GM23248 (cell line): Measurements from ENCODE around the gene SLC15A1. TPM values are rescaled to one million over a fixed set of nuclear protein-coding genes. Genes with fewer than 3 reads are reported as not detected.

Source experiments
- DNase-seq: peaks from one replicate; pipeline ENCODE4 v3.0.0-alpha.2; 2015
- H2AFZ ChIP-seq: fragments of 200-600 bp; sonication (generic); 2 replicates; pipeline ENCODE4 v1.6.1; 2016; ENCODE audit warnings: antibody characterized with exemption
- H3F3A ChIP-seq: fragments of 200-600 bp; sonication (generic); 2 replicates; pipeline ENCODE4 v1.6.1; 2016; ENCODE audit warnings: mild to moderate bottlenecking, antibody characterized with exemption, mixed run types; ENCODE audit not compliant: insufficient read depth
- H3K27ac ChIP-seq: fragments of 200-600 bp; sonication (generic); 2 replicates; pipeline ENCODE4 v1.5.1; 2016; ENCODE audit warnings: mild to moderate bottlenecking
- H3K27me3 ChIP-seq: fragments of 200-600 bp; sonication (generic); replicated peaks from 2 replicates; pipeline ENCODE4 v1.6.1; 2016; ENCODE audit warnings: mild to moderate bottlenecking; ENCODE audit not compliant: insufficient read depth
- H3K36me3 ChIP-seq: fragments of 200-600 bp; sonication (generic); 2 replicates; pipeline ENCODE4 v1.6.1; 2016; ENCODE audit warnings: low read depth, mild to moderate bottlenecking
- H3K4me1 ChIP-seq: fragments of 200-600 bp; sonication (generic); 2 replicates; pipeline ENCODE4 v1.6.1; 2016; ENCODE audit warnings: mild to moderate bottlenecking; ENCODE audit not compliant: insufficient read depth
- H3K4me2 ChIP-seq: fragments of 200-600 bp; sonication (generic); one replicate; pipeline ENCODE4 v1.6.1; 2016; ENCODE audit warnings: mild to moderate bottlenecking; ENCODE audit not compliant: unreplicated experiment
- H3K4me3 ChIP-seq: fragments of 200-600 bp; sonication (generic); 2 replicates; pipeline ENCODE4 v1.5.1; 2016; ENCODE audit warnings: mild to moderate bottlenecking
- H3K79me2 ChIP-seq: fragments of 200-600 bp; sonication (generic); 2 replicates; pipeline ENCODE4 v1.6.1; 2016; ENCODE audit warnings: mild to moderate bottlenecking; ENCODE audit not compliant: insufficient read depth
- H3K9ac ChIP-seq: fragments of 200-600 bp; sonication (generic); 2 replicates; pipeline ENCODE4 v1.6.1; 2016; ENCODE audit warnings: mild to moderate bottlenecking
- H3K9me2 ChIP-seq: fragments of 200-600 bp; sonication (generic); 2 replicates; pipeline ENCODE4 v1.6.1; 2016; ENCODE audit warnings: mixed run types, mild to moderate bottlenecking, moderate library complexity; ENCODE audit not compliant: insufficient read depth
- H3K9me3 ChIP-seq: fragments of 200-600 bp; sonication (generic); one replicate; pipeline ENCODE4 v1.6.1; 2017; ENCODE audit warnings: low read depth
- H4K20me1 ChIP-seq: fragments of 200-600 bp; sonication (generic); 2 replicates; pipeline ENCODE4 v1.6.0; 2016; ENCODE audit not compliant: insufficient read depth
- EZH2 ChIP-seq: fragments of 200-600 bp; sonication (generic); IDR thresholded peaks from 2 replicates; pipeline ENCODE4 v1.6.1; 2018; ENCODE audit warnings: antibody characterized with exemption, mild to moderate bottlenecking; ENCODE audit not compliant: insufficient read depth, poor library complexity, severe bottlenecking
- EZH2phosphoT487 ChIP-seq: fragments of 200-600 bp; sonication (generic); IDR thresholded peaks from 2 replicates; pipeline ENCODE4 v1.6.1; 2018; ENCODE audit warnings: antibody characterized with exemption, moderate library complexity, mild to moderate bottlenecking, low read depth; ENCODE audit not compliant: insufficient read depth
- WGBS, 2 experiments: methylation state at CpG; one replicate each; pipeline ENCODE4 v1.1.6; 2015 to 2017; ENCODE audit warnings: low lambda C conversion rate in 2 of 2, low coverage in 1 of 2; ENCODE audit errors: missing lambda C conversion rate in 2 of 2; 5-methylcytosine and 5-hydroxymethylcytosine counted together
- in situ Hi-C: fragments of 300-500 bp; cut with MboI; formaldehyde crosslinking; loops from 2 replicates; pipeline ENCODE4 v1.15.0; 2020
- polyA plus RNA-seq: library from polyadenylated mRNA; unstranded; fragments of >200 nt; fragmentation: Nextera tagmentation; extraction: Ambion mirVana; gene quantifications from 2 replicates; pipeline ENCODE4 v1.2.1, GENCODE V29; 2016
- total RNA-seq: library from RNA; depleted of rRNA; stranded (reverse); fragments of >200 nt; shearing (Covaris generic); gene quantifications from 2 replicates; pipeline ENCODE4 v1.2.3, GENCODE V29; 2014

Gene SLC15A1
- total and polyA plus RNA-seq, 2 experiments from 2014 or later: not detected

- no peak overlapping the region for H3K4me2 ChIP-seq
- no peaks in the 10 kb centered on the region for H3K4me1 ChIP-seq
- in situ Hi-C loops: no loop called here
- H3K4me3 ChIP-seq: no peak overlapping the region
- no peaks in the 10 kb centered on the region for H3F3A ChIP-seq
- no peaks in the 10 kb centered on the region for H4K20me1 ChIP-seq
- no peak for DNase-seq
- no peaks in the 10 kb centered on the region for H3K9me2 ChIP-seq
- H3K36me3 ChIP-seq: no peaks in the 10 kb centered on the region
- peaks cover 43% of the 10 kb centered on the region for H3K27me3 ChIP-seq
- TF ChIP-seq EZH2phosphoT487 (no peak), EZH2 (no peak)
- WGBS, 2 experiments: 45 to 59% methylated on average over 11 of the region's 11 CpGs
- no peaks in the 10 kb centered on the region for H3K9me3 ChIP-seq
- H3K27ac ChIP-seq: no peak overlapping the region
- H2AFZ ChIP-seq: no peak overlapping the region
- H3K79me2 ChIP-seq: no peaks in the 10 kb centered on the region
- no peak overlapping the region for H3K9ac ChIP-seq
These were observed 14.2 kb upstream of the SLC15A1 start for GRCh38 chr13:98766697-98767096.

DNA sequence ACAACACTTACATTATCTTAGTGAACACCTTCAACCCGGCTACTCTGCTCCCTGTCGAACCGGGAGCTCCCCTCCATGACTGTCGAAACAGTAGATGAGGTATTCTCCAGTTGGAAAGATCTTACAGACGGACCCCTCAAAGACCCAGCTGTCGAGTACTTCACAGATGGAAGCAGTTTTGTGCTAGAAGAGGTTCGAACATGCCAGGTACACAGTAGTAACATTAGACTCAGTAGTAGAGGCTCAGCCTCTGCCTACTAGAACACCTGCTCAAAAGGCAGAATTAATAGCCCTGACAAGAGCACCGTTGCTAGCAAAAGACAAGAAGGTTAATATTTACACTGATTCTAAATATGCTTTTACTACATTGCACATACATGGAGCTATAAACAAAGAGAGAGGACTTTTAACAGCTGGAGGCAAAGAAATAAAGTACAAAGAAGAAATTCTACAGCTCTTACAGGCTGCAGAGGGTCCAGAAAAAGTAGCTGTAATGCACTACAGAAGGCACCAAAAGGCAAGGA is 13.6 kb upstream of the SLC15A1 start:
- no peaks in the 10 kb centered on the region for H3K4me1 ChIP-seq
- in situ Hi-C loops: no loop called here
- WGBS, 2 experiments: 65 to 67% methylated on average over 8 of the region's 8 CpGs
- TF ChIP-seq EZH2phosphoT487 (no peak), EZH2 (no peak)
- no peak overlapping the region for H3K4me3 ChIP-seq
- H3K9me2 ChIP-seq: no peaks in the 10 kb centered on the region
- H3K27ac ChIP-seq: no peak overlapping the region
- H3K79me2 ChIP-seq: no peaks in the 10 kb centered on the region
- no peaks in the 10 kb centered on the region for H4K20me1 ChIP-seq
- no peaks in the 10 kb centered on the region for H3F3A ChIP-seq
- DNase-seq: no peak
- no peak overlapping the region for H2AFZ ChIP-seq
- peaks cover 43% of the 10 kb centered on the region for H3K27me3 ChIP-seq
- H3K9ac ChIP-seq: no peak overlapping the region
- no peaks in the 10 kb centered on the region for H3K36me3 ChIP-seq
- no peaks in the 10 kb centered on the region for H3K9me3 ChIP-seq
- H3K4me2 ChIP-seq: no peak overlapping the region

DNA sequence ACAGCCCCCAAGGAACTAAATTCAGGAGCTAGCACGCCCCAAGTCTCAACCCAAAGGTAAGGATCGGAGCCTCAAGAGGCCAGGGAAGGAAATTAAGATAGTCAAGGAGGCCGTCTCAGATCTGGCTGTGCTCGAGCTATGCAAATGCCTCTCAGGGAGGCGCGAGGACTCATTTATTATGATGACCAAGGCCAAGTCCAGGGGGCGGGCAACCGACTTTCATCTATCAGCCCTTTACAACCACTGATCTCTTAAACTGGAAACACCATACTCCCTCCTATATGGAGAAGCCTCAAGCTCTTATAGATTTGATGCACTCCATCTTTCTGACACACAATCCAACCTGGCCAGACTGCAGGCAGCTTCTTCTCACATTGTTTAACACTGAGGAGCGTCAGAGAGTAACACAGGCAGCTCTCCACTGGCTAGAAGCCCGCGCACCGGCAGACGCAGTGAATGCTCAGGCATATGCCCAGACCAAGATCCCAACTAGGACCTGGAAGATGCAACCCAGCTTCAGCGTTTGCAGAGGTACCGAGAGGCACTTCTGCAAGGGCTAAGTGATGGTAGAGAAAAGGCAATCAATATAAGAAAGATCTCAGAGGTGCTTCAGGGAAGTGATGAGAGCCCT is 9.6 kb upstream of the SLC15A1 start:
- in situ Hi-C loops: no loop called here

DNA sequence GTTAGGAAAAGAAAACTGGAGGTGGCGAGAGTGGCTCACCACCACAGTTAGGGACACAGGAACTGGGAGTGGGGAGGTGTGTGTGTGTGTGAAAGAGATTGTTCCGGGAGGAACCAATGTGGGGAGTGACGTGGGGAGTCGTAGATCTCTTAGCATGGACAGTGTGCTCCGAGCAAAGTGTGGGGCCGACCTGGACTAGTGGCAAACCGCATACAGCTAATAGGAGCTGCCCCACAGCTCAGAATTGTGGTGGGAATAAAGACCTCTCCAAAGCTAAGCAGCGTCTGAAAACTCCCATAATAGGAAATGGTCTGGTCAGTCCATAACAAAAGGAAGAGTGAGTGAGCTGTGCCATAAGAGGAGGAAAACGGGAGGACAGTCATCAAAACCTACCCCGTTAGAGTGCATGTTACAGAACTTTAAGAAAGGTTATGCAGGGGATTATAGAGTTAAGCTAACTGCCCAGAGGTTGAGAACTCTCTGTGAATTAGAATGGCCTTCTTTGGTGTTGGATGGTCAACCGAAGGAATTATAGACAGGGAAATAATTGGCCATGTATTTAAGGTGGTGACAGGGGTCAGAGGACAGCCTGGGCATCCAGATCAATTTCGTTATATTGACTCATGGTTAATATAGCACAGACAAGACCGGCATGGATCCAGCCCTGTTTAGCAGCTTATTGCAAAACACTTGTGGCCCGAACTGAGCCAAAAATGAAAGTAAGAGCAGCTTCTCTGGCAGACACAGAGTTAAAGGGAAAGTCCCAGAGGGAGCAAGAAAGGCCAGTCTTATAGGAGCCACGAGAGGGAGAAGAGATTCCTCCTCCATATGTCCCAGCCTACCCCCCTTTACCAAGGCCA is 8.9 kb upstream of the SLC15A1 start:
- Histone ChIP-seq H3K79me2 (no peaks in the 10 kb centered on the region), H3K27ac (no peak overlapping the region), H3K4me1 (no peaks in the 10 kb centered on the region), H3K9me3 (no peaks in the 10 kb centered on the region), H3K27me3 (peaks cover 10% of the 10 kb centered on the region; the same call in 1 of the 2 replicates), H3K9ac (peak overlapping the region; percentile 14; the same call in 1 of the 2 replicates), H3F3A (no peaks in the 10 kb centered on the region), H3K9me2 (no peaks in the 10 kb centered on the region), H3K36me3 (no peaks in the 10 kb centered on the region), H2AFZ (peak overlapping the region; percentile 71), H3K4me3 (peak overlapping the region; percentile 61), H4K20me1 (no peaks in the 10 kb centered on the region), H3K4me2 (peak overlapping the region; percentile 70)
- in situ Hi-C loops: no loop called here
- 42% methylated on average over 14 to 15 of the region's 15 CpGs for WGBS, 2 experiments
- TF ChIP-seq EZH2phosphoT487: no peak
- TF ChIP-seq EZH2: no peak
- DNase-seq: peak; percentile 81

More for the DNA sequence above, 9.6 kb upstream of the SLC15A1 start:
- H3K4me2 ChIP-seq: peak overlapping the region; percentile 70
- H3K27ac ChIP-seq: no peak overlapping the region
- no peaks in the 10 kb centered on the region for H3K9me2 ChIP-seq
- 62 to 68% methylated on average over 15 of the region's 15 CpGs for WGBS, 2 experiments
- H3K4me1 ChIP-seq: no peaks in the 10 kb centered on the region
- no peaks in the 10 kb centered on the region for H3K36me3 ChIP-seq
- DNase-seq: no peak
- H3K4me3 ChIP-seq: peak overlapping the region; percentile 61
- H3K27me3 ChIP-seq: peaks cover 17% of the 10 kb centered on the region
- peak overlapping the region; percentile 14; the same call in 1 of the 2 replicates for H3K9ac ChIP-seq
- peak overlapping the region; percentile 71 for H2AFZ ChIP-seq
- H3F3A ChIP-seq: no peaks in the 10 kb centered on the region
- no peaks in the 10 kb centered on the region for H4K20me1 ChIP-seq
- no peaks in the 10 kb centered on the region for H3K79me2 ChIP-seq
- no peak for TF ChIP-seq EZH2
- no peak for TF ChIP-seq EZH2phosphoT487
- H3K9me3 ChIP-seq: no peaks in the 10 kb centered on the region
